NAMALWA (cell line): ENCODE data around the gene NFATC3.

Experiments
- DNase-seq: peaks from one replicate; pipeline ENCODE4 v3.0.0-alpha.2; 2015; ENCODE audit warnings: low spot score

The NFATC3 gene

DNA sequence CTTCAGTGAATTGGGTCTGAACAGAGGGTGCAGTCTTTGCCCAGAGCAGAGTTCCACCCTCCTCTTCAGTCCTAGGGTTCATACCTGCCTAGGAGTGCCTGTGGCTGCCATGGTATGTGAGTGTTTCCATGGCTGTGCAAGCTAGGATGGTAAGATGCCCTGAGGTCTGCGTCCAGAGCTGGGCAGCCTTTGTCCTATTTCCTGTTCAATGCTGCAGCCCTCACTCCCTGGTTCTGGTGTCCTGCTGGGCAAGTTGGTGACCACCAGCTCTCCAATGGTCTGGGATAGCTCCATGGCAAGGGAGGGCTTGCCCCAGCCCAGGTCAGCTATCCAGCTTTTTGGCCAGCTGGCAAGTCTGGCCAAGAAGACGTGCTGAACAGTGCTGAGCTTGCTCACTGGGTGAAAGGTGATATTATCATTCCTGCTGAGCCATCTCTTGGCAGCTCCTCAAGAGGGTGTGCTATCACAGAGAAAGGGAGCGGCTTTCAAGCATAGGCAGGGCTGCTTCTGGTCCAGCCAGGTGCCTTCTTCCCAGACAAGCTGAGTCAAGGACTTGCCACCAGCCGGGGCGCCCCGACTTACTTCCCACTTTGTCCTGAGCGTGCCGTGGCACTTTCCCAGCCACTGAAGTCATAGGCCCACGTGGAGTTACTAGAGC is 13.0 kb upstream of the NFATC3 start:
- DNase-seq, result peak; percentile 19

- no peak for DNase-seq
Observed at GRCh38 chr16:68073902-68074760, 11.0 kb upstream of the NFATC3 start.

- peak; percentile 95 for DNase-seq
Observed at GRCh38 chr16:68074850-68075555, 10.2 kb upstream of the NFATC3 start.

DNA sequence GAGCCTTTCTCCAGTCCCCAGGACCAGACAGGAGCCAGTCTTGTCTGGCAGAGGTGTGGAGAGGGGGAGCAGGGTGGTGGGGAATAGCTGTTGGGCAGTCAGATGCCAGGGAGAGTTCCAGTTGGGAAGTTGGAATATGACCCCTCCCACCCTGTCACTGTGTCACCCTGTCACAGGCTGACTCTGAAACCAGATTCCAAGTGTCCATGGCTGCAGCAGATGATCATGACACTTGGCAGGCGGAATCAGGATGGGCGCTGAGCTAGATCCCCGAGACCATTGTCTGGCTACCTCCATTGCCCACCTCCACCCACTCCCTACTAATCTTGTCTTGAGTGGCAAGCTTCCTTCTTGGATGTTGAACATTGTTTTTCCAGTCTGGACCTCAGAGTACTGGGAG is 9.2 kb upstream of the NFATC3 start:
- no peak for DNase-seq

- no peak for DNase-seq
Observed at GRCh38 chr16:68076560-68076959, 8.6 kb upstream of the NFATC3 start.

- DNase-seq, result no peak
Observed at GRCh38 chr16:68077866-68078700, 7.1 kb upstream of the NFATC3 start.

- DNase-seq, result no peak
Observed at GRCh38 chr16:68078701-68079375, 6.3 kb upstream of the NFATC3 start.

- no peak for DNase-seq
Observed at GRCh38 chr16:68079376-68079625, 5.9 kb upstream of the NFATC3 start.

GRCh38 chr16:68079626-68080344 is 5.4 kb upstream of the NFATC3 start:
- no peak for DNase-seq

DNA sequence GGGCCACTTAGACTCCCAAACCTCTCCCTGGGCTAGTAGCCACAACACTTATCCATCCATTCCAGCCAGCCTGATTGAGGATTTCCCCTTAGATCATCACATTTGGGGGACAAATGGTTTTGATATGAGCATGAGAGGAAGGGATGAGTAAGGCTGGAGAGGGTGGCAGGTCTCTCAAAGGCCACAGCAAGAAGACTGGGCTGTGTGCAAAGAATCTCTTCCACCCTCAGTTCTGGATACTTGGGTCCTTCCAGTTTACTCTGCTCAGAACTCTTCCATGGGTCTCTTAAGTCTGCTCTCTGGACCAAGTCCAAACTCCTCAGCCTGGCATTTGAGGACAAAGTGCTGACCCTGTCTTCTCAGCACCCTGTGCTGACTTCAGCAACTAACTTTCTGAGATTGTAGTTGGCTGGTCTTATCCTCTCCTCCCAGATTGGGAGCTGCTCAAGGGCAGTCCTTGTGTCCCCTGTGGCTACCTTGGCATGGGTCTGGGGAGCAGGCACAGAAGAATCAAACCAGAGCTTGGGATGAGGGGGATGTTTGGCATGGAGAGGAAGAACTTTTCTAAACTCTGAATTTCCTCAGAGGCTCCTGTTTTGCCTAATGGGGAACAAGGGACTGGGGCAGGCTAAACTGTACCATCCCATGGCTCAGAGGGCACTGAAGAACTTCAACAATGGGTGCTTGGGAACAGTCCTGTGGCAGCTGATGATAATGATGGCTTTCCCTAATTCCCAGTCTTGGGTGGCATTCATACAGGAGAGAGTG is 3.1 kb upstream of the NFATC3 start:
- DNase-seq, result no peak

GRCh38 chr16:68082629-68083238 is 2.4 kb upstream of the NFATC3 start:
- no peak for DNase-seq

- DNase-seq, result no peak
Observed at GRCh38 chr16:68083239-68083781, 1.9 kb upstream of the NFATC3 start.

DNA sequence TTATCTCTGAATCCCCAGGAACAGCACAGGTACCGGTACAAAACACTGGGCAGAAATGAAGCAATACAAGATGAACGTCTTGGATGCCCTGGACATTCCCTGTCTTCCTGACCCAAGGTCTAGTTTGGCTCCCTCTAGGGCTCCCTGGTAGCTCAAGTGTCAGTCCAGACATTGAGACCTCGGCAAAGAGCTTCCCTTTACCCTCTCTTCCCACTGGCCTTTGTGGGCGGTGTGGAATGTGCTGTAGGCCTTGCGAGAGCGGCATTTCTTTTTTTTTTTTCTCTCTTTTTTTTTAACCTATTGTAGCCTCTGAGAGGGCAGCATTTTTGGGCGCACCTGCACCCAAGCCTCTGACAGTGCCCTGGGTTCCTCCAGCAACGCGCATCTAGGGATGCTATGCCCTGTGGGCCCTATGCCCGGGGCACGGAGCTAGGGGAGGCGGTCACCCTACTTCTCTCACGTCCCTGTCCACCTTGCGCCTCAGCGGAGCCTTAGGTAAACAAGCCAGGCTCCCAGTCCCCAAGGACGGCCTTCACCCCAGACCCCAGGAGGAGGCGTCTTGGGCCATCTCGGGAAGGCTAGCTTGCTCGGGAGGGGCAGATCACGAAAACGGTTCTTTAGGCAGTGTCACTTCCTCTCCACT is 1.2 kb upstream of the NFATC3 start:
- no peak for DNase-seq

DNA sequence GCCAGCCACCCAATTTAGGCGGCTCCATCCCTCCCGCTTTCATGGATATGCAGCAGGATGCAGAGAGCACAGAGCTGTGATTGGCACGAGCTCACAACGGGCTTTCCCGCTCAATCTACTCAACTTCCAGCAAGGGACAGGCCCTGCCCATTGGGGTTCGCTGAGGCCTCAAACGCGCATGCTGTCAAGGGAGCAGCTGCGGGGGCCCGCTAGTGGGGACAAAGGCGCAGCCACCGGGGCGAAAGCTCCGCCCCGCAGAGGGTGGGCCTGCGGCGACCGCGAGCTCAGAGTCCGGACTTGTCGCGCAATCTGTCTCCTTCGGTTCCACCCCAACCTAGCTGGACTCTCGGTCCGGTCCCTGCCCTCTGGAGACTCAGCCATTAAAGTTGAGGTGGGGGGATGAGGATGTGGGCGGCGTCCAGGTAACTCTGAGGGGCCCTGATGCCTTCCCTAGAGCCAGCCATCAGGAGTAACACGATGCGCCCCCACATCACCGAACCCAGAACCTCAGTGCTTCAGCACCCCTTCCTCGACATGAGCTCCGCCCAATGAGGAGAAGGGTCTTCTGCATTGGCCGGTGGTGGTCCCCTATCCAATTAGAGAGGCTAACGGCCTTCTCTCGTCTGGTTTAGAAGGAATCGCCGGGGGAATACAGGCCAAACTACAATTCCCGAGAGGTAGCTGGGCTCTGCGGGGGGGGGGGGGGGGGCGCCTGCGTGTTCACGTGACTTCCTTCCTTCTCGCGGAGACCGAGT is 489 bp upstream of the NFATC3 start:
- DNase-seq, result peak; percentile 94

GRCh38 chr16:68086336-68086841 is 1.2 kb downstream of the NFATC3 start:
- DNase-seq, result peak; percentile 55

- no peak for DNase-seq
Observed at GRCh38 chr16:68086860-68087268, 1.7 kb downstream of the NFATC3 start.

GRCh38 chr16:68087688-68088087 is 2.5 kb downstream of the NFATC3 start:
- DNase-seq, result no peak
